NCI-H1092 (cell line): ENCODE data around the gene NRXN3.

ENCODE experiments used
- DNase-seq: peaks from one replicate; lab custom pipeline; 2025; lab: John Stamatoyannopoulos, UW

The NRXN3 gene

DNA sequence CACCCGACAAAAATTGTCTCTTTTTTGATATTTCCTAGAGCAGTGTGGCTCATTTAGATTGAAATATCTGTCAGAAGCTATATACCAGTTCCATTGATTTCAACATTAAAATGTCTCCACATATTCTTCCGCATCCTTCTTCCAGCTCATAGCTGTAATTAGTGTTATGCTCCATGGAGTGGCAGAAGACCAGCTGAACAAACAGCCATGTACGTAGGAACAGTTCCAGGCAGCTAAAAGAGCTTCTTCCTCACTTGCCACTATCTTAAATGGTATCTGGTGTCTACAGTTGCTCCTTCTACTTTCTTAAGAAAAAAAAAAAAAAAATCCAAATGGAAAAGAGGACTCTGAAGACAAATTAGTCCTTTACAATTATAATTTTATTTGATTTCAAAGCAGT, 1193.1 kb downstream of the NRXN3 start:
- no peak for DNase-seq

GRCh38 chr14:79369359-79370332, 1199.5 kb downstream of the NRXN3 start:
- no peak for DNase-seq

DNA sequence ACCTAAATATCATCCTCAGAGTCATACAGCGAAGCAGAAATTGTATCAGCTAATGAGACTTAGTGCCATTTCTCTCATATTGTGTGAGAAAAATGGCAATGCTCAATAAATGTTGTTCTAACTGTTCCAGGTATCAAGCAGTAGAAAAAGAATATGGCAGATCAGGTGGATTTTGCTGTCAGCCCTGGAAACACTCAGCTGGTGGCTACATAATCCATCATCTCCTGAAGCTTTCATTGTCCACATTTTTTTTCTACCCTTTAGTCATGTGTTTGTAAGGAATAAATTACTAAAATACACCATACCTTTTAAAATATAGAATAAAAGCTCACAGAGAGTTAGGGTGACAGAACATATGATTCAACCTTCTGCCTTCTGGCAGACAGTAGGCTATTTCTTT, 1200.8 kb downstream of the NRXN3 start:
- no peak for DNase-seq

DNA sequence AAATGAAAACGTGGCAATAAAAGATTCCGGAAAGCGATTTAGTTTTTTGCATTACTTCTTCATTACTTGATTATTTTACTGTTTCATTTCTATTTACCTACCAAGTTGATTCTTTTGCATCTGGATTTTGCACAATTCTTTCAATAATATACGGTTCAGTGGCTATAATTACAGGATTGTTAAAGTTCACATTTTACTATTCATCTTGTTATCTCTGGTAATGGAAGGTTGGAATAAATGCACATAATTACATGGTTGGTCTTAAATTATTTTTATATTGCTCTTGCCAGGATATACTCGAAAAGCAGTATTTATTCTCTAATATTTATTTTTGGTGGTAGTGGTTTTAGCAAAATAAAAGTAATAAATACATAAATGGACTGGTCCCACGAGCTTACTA, 1203.3 kb downstream of the NRXN3 start:
- DNase-seq = no peak

DNA sequence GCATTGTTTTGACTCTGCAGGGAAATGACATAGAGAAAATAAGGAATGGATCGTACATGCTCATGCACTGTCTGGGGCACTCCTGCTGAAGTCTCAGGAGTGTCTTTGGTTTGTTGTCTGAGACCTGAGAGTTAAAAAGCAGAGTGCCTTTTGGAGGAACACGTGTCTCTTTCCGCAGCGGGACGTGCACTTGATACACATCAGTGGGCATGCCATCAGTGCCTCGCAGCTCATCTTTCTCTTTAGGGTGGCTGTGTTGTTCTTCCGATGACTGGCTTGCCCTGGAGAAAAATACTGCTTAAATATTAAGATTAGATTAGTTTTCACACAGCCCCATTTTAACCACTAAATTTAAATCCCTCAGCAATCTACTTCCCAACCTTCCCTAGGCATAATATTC, 1205.2 kb downstream of the NRXN3 start:
- no peak for DNase-seq

GRCh38 chr14:79376557-79376956, 1206.4 kb downstream of the NRXN3 start:
- DNase-seq = no peak

GRCh38 chr14:79378020-79378419, 1207.8 kb downstream of the NRXN3 start:
- no peak for DNase-seq

DNA sequence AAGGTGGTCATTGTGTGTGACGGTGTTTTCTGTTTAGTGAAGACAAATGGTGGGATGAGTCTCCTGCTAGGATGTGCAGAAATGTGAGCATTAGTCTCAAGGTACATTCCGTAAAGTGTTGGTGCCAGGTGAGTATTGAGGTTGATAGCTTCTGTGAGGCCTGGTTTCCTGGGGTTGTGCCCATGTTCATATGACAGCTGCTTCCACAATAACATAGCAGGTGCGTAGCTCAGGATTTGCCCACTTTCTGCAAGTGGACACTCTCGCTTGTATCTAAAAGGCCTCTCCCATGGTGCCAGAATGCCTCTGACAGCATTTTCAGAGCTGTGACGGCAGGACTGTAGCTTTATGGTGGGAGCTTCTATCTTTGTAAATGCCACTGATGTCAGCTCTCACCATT, 1209.1 kb downstream of the NRXN3 start:
- no peak for DNase-seq

GRCh38 chr14:79383031-79383430, 1212.9 kb downstream of the NRXN3 start:
- no peak for DNase-seq

DNA sequence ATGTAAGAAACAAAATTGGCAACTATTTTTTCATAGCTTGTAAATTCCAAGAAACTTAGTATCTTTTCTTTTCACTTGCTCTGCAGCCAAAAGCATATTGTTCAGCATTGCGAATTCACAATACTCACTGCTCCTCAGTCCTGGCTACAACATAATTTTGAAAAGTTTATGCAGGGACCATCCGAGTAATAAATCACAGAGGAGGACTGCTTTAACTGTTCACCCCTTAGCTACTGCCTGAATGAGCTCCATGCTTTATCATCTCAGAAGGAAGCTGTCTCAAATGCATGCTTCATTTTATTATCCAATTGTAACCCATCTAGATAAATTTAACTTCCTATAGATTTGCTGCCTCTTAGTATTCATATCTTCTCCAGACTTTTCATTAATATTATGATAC, 1213.3 kb downstream of the NRXN3 start:
- DNase-seq = no peak

GRCh38 chr14:79395061-79395460, 1224.9 kb downstream of the NRXN3 start:
- no peak for DNase-seq

DNA sequence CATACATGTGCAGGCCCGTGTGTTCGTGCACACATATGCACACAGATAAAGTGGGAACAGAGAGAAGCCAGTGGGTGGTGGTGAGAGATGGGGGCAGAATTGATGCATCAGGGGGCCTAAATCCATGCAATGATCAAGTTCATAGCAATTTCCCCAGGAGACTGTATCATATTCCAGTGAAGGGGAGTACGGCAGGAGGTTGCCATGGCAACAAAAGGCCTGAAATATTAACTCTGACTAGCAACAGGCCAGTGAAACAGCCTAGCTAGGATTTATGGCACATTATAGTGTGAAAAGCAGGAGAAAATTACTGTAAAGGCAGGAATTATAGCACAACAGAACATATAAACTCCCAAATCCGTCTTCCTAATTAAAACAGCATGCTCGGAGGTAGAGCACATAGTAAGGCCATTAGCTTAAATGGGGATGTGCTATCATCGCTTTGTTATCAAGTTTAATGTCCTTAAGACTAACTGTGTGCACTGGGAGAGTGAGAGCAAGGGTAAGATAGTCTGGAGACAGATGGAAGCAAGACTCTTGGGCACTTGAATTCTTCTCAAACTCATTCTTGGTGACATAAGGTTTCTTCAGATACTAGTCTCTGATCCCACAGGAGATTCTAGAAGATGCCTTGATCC, 1234.8 kb downstream of the NRXN3 start:
- DNase-seq = no peak

DNA sequence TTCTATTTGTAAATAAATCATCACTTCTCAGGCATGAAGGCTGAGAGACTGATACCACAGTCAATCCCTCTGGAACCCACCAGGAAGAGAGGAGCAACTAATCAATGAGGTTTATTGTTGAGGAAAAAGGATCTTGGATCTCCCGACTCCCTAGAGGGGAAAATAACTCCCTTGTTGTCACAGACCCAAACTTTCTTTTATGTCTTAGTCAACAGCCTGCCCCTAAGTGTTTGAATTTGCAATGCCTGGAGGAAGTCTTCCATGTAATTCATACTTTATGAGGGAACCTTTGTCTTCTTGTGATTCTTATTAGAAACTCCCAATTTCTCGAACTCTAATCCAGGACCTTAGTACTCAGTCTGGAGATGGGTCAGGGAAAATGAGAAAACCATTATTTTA, 1235.3 kb downstream of the NRXN3 start:
- DNase-seq = no peak

GRCh38 chr14:79407572-79407971, 1237.4 kb downstream of the NRXN3 start:
- no peak for DNase-seq

DNA sequence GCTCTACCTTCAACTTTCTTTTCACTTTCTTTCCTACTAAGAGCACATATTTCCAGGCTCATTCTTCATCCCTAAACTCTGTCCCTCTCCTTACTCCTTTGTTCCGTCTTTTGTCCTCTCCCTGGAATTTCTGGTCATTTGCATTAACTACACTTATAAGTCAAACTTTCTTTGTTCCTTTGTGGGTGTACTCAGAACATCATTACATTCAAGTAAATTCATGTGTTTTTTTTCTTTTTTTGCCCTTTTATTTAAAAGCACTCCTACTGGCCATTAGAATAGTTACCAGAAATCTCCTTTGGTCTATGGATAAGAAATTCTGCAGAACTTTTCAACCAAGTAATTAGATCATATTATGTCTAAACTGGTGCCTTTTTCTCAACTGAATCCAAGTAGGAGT, 1238.5 kb downstream of the NRXN3 start:
- DNase-seq = no peak

GRCh38 chr14:79411403-79412174, 1241.4 kb downstream of the NRXN3 start:
- no peak for DNase-seq

GRCh38 chr14:79412822-79413221, 1242.6 kb downstream of the NRXN3 start:
- DNase-seq = no peak

- no peak for DNase-seq
These were observed 1243.7 kb downstream of the NRXN3 start for GRCh38 chr14:79413734-79414428.

GRCh38 chr14:79415726-79416125, 1245.6 kb downstream of the NRXN3 start:
- DNase-seq = no peak

- DNase-seq = no peak
These were observed 1247.8 kb downstream of the NRXN3 start for GRCh38 chr14:79417961-79418360.

DNA sequence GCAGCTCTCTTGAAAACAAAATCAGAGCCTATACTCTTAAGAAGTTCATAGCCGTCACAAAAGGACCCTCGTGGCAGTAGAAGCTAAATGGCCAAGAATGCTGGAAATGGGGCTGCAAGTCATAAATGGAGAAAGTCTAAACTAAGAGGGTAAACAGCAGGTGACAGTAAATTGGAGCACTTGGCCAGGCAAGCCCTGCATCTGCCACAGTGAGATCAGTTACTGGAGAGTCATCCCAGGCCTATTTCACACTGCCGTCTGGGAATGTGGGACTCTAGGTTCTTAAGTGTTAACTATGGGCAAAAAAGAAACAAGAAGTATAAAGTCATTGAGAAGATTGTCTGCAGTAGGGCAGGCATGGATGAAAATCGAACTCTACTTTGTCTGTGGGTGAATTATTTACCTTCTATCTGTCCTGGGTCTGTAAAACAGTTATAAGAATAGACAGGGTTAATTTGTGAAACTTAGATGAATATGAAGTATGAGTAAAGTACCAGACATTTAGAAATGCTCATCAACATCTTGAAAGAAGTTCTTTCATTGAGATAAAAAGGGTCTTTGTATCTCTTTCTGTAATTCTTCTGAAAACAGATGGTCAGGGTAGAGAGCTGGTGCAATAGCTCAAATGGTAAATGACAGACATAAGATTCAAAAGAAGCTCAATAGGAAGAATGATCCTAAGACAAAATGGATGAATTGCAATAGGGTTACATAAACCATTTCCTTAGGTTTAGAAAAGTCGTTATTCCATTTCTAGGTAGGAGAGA, 1248.7 kb downstream of the NRXN3 start:
- DNase-seq = no peak
